Activated CD4-positive, alpha-beta memory T cell treated with anti-CD3 and anti-CD28 coated beads, Interleukin-2, amount 10 ng/mL, durations not matched to agents 7 days and 5 days (primary cell): ENCODE data around the gene EIF3D. TPM values are rescaled to one million over a fixed set of nuclear protein-coding genes. Genes with fewer than 3 reads are reported as not detected.

ENCODE experiments used
- total RNA-seq, 2 experiments: library from RNA; stranded (reverse); gene quantifications; one replicate each; pipeline ENCODE4 v1.2.3, GENCODE V29; 2021

The EIF3D gene
- total RNA-seq, 2 experiments from 2014 or later = 189 to 196 TPM

Other genes with a start within 250 kb of the EIF3D start
- 100 to 1,000 TPM; 840 to 865 TPM for gene MYH9, start 141.2 kb downstream of the EIF3D start, total RNA-seq
- gene TXN2, start 47.5 kb downstream of the EIF3D start, total RNA-seq = 10 to 100 TPM; 72.3 to 73.2 TPM
- gene FOXRED2, start 22.1 kb downstream of the EIF3D start, total RNA-seq = 10 to 100 TPM; 10.1 to 12.9 TPM
- not detected for gene CACNG2, start 174.6 kb upstream of the EIF3D start, total RNA-seq
- gene IFT27, start 247.0 kb upstream of the EIF3D start, total RNA-seq = 10 to 100 TPM; 28.3 to 29.5 TPM